Hematopoietic multipotent progenitor cell treated with erythropoietin and hydrocortisone succinate and interleukin-3 and kit ligand, for 8 days (in vitro differentiated cells): ENCODE data around the gene PLPP1.

Source experiments
- DNase-seq: peaks from one replicate; pipeline ENCODE4 v3.0.0-alpha.2; 2015

PLPP1 gene

GRCh38 chr5:55445791-55446190 is 89.0 kb downstream of the PLPP1 start:
- no peak for DNase-seq

DNA sequence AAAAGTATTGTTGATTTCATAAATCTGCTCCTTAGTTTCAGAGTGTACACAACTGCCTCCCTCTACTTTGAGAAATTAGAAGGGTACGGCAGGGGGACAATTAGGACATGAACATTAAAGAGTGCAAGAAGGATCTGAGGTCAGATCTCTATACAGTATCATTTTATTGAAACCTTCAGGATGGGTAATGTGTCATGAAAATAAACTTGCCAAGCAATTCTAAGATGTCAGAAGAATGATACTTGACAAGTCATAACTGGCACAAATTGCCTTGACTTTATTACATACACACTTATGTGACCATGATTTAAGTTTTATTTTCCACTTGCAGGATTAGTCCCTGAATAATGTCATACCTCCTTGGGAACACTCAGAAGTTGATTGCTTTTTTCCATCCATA is 92.8 kb downstream of the PLPP1 start:
- no peak for DNase-seq

- no peak for DNase-seq
Measured at GRCh38 chr5:55441107-55441771, 93.5 kb downstream of the PLPP1 start.

GRCh38 chr5:55440188-55440646 is 94.5 kb downstream of the PLPP1 start:
- peak; percentile 46 for DNase-seq

DNA sequence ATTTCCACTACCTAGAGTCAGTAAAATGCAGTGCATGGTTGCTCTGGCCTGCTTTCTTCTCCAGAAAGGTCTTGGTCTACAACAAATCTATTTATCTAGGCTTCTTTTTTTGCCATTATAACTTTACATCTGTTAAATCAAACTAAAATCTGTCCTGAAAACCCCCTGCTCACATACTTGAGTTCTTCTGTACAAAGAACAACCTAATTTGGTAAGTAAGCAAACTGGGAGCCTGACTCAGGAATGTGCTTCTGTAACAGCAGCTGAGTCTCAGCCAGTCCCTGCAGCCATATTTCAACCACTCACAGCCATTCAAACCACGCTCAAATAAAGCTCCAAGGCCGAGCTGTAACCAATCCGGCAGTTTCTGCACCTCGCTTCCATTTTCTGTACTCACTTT is 95.8 kb downstream of the PLPP1 start:
- no peak for DNase-seq

- DNase-seq = no peak
Measured at GRCh38 chr5:55437859-55438206, 96.9 kb downstream of the PLPP1 start.

DNA sequence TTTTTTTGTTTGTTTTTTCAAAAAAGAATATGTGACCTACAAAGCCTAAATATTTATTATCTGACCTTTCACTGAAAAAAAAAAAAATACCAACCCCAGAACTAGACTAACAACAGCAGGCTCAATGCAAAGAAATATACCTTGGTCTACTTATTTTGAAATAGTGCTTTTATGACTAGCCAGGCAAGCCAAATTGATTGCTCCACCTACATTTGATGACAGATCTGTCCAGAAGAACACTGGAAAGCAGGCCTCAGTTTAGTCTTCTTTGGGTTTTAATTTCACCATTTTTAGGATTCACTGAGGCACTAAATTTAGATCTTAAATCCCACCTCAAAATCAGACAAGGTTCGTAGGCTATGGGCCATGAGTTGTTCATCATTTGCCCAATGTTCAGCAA is 97.3 kb downstream of the PLPP1 start:
- no peak for DNase-seq

DNA sequence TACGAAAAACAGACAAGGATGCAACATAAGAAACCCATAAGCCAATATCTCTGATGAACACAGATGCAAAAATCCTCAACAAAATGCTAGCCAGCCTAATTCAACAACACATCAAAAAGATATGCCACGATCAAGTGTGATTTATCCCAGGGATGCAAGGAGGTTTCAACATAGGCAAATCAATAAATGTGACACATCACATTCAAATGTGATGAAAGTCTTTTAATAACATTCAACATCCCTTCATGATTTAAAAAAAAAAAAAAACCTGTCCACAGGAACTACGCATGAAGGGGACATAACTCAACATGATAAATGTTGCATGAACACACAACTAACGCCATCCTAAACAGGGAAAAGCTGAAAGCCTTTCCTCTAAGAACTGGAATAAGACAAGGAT is 102.2 kb downstream of the PLPP1 start:
- DNase-seq = no peak

GRCh38 chr5:55429613-55430253 is 105.0 kb downstream of the PLPP1 start:
- DNase-seq = no peak

DNA sequence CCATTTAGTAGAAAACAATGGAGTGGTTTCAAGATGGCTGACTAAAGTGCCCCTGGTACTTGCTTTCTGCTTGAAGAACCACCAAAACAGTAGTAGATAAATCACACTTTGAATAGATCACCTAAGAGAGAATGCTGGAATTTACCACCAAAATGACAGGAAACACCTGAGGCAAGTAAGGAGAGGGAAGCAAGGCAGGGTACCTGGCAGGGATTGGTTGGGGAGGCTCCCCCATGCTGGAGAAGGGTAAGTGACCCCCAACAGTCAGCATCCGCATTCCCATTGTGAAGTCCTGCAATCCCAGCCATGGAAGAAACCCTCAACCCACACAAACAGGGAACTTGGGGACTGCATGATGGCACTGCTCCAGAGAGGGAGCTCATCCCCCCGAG is 105.5 kb downstream of the PLPP1 start:
- no peak for DNase-seq

DNA sequence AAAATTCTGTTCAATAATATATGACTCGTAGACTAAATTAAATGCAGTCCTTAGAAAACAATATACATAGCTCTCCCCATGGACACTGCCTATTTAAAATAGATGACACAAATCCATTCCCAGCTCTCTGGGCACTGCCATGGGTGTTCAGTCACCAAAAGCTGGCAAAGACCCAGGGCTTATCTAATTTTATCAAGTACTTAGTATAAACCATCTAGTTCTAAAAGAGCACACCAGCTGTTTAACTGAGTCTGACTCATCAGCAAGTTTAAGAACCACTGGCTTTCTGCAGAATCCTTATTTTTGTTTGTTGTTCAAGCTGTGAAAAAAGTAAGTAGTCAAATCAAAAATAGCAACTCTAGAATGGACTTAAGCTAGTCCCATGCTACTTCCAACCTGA is 107.6 kb downstream of the PLPP1 start:
- peak; percentile 84 for DNase-seq

DNA sequence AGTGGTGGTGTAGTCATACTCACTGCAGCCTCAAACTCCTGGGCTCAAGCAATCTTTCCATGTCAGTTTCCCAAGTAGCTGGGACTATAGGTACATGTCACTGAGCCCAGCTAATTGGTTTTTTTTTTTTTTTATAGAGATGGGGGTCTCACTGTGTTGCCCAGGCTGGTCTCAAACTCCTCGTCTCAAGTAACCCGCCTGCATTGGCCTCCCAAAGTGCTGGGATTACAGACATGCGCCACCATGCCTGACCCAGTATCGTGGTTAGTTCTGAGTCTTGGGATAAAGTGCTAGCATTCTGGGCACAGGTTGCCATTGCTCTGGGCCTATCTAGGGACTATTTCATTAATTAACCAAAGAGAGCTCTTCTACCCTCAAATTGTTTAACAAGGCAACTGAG is 108.3 kb downstream of the PLPP1 start:
- DNase-seq = no peak

GRCh38 chr5:55421074-55421529 is 113.7 kb downstream of the PLPP1 start:
- DNase-seq = no peak

DNA sequence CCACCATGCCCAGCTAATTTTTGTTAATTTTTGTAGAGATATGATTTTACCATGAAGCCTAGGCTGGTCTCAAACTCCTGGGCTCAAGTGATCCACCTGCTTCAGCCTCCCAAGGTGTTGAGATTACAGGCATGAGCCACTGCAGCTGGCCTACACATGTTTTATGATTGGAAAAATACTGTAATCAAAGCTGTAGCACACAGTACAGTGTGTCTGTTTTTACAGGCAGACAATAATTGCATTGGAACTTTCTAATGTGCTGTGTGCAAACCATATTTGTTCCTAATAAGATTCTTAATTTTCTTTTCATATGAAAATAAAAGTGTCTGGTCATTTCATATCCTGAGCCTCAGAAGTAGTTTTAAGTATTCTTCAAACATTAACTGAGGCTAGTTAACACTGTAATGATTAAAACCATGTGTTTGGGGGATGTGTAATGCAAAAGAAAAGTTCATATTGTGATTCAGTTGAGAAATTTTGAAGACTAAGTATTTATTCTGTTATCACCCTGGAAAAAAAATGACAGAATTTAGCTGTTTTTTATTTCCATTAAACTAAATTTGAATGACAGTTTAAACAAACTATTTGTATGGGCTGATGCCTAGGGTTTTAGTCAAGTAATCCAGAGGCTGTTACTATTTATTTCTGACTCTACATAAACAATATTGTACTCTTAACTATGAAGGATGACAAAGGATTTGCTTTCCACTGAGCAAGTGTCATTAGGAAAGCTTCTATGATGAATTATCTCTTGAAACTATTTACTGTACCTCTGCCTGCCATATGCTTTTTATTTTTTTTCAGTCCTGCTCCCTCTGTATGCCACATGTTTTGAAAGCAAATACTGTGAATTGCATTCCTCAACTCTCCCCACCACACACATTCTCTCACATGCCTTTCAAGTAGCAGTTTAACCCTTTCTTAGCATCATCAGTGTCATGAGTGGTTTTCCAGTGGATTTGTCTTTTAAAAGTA is 115.5 kb downstream of the PLPP1 start:
- DNase-seq = no peak

DNA sequence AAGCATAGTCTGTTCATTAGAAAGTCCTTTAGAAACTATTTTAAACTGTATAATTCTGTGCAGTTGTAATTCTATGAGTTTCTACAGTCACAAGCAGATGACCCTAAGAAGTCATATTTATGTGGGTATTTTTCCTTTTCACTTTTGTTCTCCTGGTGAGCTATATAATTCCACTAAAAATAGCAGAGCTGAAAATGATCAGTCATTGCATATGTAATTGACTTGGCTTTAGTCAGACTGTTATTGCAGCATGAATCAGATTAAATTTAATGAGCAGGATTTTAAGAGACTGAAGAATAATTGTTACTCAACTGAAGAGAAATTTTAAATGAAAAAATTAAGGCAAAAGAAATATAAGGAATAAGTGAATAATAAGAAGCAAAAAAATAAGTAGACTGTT is 118.5 kb downstream of the PLPP1 start:
- DNase-seq = no peak

DNA sequence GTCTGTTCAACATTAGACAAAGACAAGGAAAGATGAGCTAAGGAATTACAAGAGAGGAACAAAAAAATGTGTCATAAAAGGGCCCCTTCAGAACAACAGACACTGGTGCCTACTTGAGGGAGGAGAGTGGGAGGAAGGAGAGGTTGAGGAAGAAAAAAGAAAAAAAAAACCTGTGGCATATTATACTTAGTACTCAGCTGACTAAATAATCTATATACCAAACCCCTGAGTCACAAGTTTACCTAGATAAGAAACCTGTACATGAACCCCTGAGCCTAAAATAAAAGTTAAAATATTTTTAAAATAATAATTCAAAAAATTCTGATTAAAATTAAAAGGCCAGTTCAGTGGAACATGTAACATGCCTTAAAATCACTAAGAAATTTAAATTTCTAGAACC is 119.7 kb downstream of the PLPP1 start:
- DNase-seq = no peak

GRCh38 chr5:55413644-55414043 is 121.1 kb downstream of the PLPP1 start:
- DNase-seq = no peak

DNA sequence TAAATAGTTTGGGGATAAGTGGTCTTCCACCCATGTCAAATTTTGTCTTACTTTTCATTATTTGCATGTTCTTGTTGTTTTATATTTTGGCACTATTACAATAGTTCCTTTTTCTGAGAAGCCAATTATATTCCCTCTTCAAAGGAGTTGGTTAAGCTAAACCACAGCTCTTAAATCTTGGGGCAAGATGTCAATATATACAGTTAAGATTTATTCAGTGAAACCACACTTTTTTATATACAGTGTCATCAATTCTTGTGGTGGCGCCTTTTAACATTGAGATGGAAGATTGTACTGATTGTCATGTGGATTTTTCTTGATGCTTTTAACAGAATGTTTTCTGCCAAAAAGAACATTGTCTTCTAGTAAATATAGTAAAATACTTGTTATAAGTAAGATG is 122.9 kb downstream of the PLPP1 start:
- no peak for DNase-seq

- DNase-seq = no peak
Measured at GRCh38 chr5:55410845-55411244, 123.9 kb downstream of the PLPP1 start.

DNA sequence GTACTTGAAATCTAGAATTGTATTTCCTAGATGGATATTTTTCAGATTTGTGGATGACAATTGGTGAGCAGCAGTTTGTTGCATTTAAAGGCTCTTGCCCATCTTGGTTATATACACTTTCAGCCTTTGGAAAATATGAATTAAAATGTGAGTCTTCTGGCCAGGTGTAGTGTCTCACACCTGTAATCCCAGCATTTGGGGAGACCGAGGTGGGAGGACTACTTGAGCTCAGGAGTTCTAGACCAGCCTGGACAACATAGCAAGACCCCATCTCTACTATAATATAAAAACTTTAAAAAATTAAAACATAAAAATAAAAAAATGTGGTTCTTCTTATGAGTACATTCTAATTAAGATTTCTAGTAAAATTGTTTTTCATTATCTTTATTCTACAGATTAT is 125.0 kb downstream of the PLPP1 start:
- DNase-seq = no peak

GRCh38 chr5:55407984-55408383 is 126.8 kb downstream of the PLPP1 start:
- DNase-seq = no peak

DNA sequence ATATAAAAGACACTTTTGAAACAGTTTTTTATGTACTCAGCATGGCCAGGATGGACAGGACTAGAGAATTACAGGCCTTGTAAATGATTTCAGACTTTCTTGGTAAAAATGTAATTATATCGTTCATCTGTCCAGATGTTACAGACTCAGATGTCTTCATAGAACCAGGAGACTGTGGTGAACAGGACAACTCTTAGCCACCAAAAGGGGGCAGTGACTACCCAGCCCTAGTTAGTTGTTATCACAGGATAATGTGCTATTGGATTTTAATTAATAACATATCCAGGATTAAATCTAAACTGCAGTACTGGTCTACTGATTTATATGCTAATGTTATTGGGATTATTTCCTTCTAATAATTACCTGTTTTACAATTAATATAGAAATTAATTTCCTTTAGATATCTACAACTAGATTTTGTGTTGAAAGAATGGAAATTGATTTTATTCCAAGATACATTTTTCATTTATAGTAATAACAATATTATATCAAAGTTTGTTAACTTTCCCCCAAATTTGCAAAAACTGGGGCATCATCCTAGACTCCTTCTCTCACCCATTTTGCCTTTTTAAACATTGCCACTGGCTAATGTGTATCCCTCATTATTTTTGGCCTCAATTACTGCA is 127.6 kb downstream of the PLPP1 start:
- peak; percentile 51 for DNase-seq

GRCh38 chr5:55406292-55406691 is 128.5 kb downstream of the PLPP1 start:
- no peak for DNase-seq
